GM20000 (cell line): ENCODE measurements around the gene TRAPPC6A.

ENCODE experiments used
- DNase-seq: peaks from one replicate; pipeline ENCODE4 v3.0.0; 2012; ENCODE audit warnings: low spot score
- CTCF ChIP-seq: IDR thresholded peaks from 2 replicates; pipeline ENCODE4 v1.5.1; 2012; ENCODE audit warnings: mild to moderate bottlenecking, control low read depth; ENCODE audit errors: extremely low read depth, missing control alignments

TRAPPC6A gene

GRCh38 chr19:45133661-45134060 is 44.4 kb downstream of the TRAPPC6A start:
- no peak for TF ChIP-seq CTCF
- no peak for DNase-seq

GRCh38 chr19:45130888-45131615 is 47.0 kb downstream of the TRAPPC6A start:
- no peak for DNase-seq
- peak; percentile 7 for TF ChIP-seq CTCF

- TF ChIP-seq CTCF = no peak
- no peak for DNase-seq
These were observed 47.8 kb downstream of the TRAPPC6A start for GRCh38 chr19:45130236-45130635.

- no peak for DNase-seq
- TF ChIP-seq CTCF = no peak
These were observed 49.2 kb downstream of the TRAPPC6A start for GRCh38 chr19:45128806-45129205.

- no peak for DNase-seq
- TF ChIP-seq CTCF = no peak
These were observed 49.9 kb downstream of the TRAPPC6A start for GRCh38 chr19:45128146-45128545.

GRCh38 chr19:45126654-45127053 is 51.4 kb downstream of the TRAPPC6A start:
- TF ChIP-seq CTCF = no peak
- DNase-seq = no peak

- DNase-seq = peak; percentile 46
- peak; percentile 87 for TF ChIP-seq CTCF
These were observed 52.0 kb downstream of the TRAPPC6A start for GRCh38 chr19:45125975-45126493.
